ENCODE results near the gene TNFAIP1.
A peak's percentile ranks its signal among the peaks of the same experiment; 100 is the strongest.
"Not testable (repeated sequence)": the region's sequence is repeated elsewhere in the genome, so short reads cannot be mapped to it uniquely, and the experiment has no call there.

The TNFAIP1 gene

GRCh38 chr17:28334171-28334570, 1.4 kb upstream of the TNFAIP1 start:
- TF ChIP-seq CTCF (IDR thresholded peaks at IDR 0.05; ENCODE audit: borderline replicate concordance, insufficient read depth, low read depth, low read length) = no peak

GRCh38 chr17:28334666-28335200, 828 bp upstream of the TNFAIP1 start:
- TF ChIP-seq CTCF (IDR thresholded peaks at IDR 0.05; ENCODE audit: borderline replicate concordance, insufficient read depth, low read depth, low read length) = no peak

More at GRCh38 chr17:28334171-28334570, 1.4 kb upstream of the TNFAIP1 start:
- H3K4me3 ChIP-seq (ENCODE audit: low read depth, low read length) = no peak overlapping the region

GRCh38 chr17:28335959-28336871, 654 bp downstream of the TNFAIP1 start:
- no peak for TF ChIP-seq CTCF (IDR thresholded peaks at IDR 0.05; ENCODE audit: borderline replicate concordance, insufficient read depth, low read depth, low read length)

More at GRCh38 chr17:28334666-28335200, 828 bp upstream of the TNFAIP1 start:
- H3K4me3 ChIP-seq (ENCODE audit: low read depth, low read length) = peak overlapping the region; percentile 77

GRCh38 chr17:28338056-28338768, 2.7 kb downstream of the TNFAIP1 start:
- H3K4me3 ChIP-seq (ENCODE audit: low read depth, low read length) = no peak overlapping the region
- TF ChIP-seq CTCF (IDR thresholded peaks at IDR 0.05; ENCODE audit: borderline replicate concordance, insufficient read depth, low read depth, low read length) = no peak

More at GRCh38 chr17:28335959-28336871, 654 bp downstream of the TNFAIP1 start:
- peak overlapping the region; percentile 82 for H3K4me3 ChIP-seq (ENCODE audit: low read depth, low read length)

- H3K4me3 ChIP-seq (ENCODE audit: low read depth, low read length) = not testable (repeated sequence)
These were observed 3.2 kb downstream of the TNFAIP1 start for GRCh38 chr17:28338769-28339212.

GRCh38 chr17:28339431-28339830, 3.9 kb downstream of the TNFAIP1 start:
- H3K4me3 ChIP-seq (ENCODE audit: low read depth, low read length) = no peak overlapping the region
- no peak for TF ChIP-seq CTCF (IDR thresholded peaks at IDR 0.05; ENCODE audit: borderline replicate concordance, insufficient read depth, low read depth, low read length)

GRCh38 chr17:28340374-28340773, 4.8 kb downstream of the TNFAIP1 start:
- no peak for TF ChIP-seq CTCF (IDR thresholded peaks at IDR 0.05; ENCODE audit: borderline replicate concordance, insufficient read depth, low read depth, low read length)

More at GRCh38 chr17:28340374-28340773, 4.8 kb downstream of the TNFAIP1 start:
- no peak overlapping the region for H3K4me3 ChIP-seq (ENCODE audit: low read depth, low read length)

Data from GM12875 (cell line).